ENCODE measurements around the gene FBXL7.

Gene FBXL7

DNA sequence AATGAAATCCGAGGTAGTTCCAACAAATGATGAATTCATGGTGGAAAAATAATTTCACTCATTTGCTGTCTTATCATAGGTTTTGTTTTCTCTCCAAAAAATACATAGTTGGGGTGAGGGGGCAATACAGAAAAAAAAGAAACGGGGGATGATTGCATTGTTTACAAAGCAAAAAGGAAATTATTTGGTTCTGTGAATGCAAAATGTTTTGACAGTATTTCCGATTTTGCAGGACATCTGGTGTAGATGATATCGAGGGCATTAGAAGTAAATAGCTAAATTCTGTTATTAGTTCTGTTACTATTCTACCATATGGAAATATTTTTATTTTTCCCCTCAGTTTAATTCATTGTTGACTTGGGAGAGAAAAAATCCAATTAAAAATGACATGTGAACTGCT lies 477.9 kb downstream of the FBXL7 start:
- no peaks in the 10 kb centered on the region for H3K9me3 ChIP-seq
- H3K36me3 ChIP-seq, result no peaks in the 10 kb centered on the region
- H3K27ac ChIP-seq, result no peak overlapping the region
- H3K27me3 ChIP-seq, result no peaks in the 10 kb centered on the region
- TF ChIP-seq, protein P1, sequence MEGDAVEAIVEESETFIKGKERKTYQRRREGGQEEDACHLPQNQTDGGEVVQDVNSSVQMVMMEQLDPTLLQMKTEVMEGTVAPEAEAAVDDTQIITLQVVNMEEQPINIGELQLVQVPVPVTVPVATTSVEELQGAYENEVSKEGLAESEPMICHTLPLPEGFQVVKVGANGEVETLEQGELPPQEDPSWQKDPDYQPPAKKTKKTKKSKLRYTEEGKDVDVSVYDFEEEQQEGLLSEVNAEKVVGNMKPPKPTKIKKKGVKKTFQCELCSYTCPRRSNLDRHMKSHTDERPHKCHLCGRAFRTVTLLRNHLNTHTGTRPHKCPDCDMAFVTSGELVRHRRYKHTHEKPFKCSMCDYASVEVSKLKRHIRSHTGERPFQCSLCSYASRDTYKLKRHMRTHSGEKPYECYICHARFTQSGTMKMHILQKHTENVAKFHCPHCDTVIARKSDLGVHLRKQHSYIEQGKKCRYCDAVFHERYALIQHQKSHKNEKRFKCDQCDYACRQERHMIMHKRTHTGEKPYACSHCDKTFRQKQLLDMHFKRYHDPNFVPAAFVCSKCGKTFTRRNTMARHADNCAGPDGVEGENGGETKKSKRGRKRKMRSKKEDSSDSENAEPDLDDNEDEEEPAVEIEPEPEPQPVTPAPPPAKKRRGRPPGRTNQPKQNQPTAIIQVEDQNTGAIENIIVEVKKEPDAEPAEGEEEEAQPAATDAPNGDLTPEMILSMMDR (IDR thresholded peaks at IDR 0.05), result no peak
- no peaks in the 10 kb centered on the region for H3K4me1 ChIP-seq (ENCODE audit: control insufficient read depth in 1 of 2, insufficient read depth in 1 of 2, low read depth in 1 of 2, low read length in 1 of 2)
- H3K4me3 ChIP-seq (ENCODE audit: low read depth in 1 of 2, low read length in 1 of 2), result no peak overlapping the region

DNA sequence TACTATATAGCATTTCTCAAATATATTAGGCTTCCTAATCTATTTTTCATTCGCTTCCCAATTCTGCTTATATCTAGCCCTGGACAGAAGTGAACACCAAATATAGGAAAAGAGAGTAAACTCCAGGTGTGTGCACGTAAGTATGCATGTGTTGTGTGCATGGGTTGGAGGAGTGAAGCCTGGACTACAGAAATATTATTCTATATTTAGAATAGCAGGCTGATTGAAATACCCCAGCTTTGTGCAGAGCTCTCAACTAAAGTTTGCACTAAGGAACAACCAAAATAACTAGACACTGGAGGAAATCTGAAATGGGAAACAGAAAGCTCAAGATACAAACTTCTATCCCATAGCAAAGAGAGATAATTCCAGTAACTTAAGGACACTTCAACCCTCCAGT lies 480.9 kb downstream of the FBXL7 start:
- Histone ChIP-seq H3K9me3 (no peaks in the 10 kb centered on the region), H3K27ac (no peak overlapping the region), H3K36me3 (no peaks in the 10 kb centered on the region), H3K4me3 (ENCODE audit: low read depth in 1 of 2, low read length in 1 of 2) (no peak overlapping the region), H3K4me1 (ENCODE audit: control insufficient read depth in 1 of 2, insufficient read depth in 1 of 2, low read depth in 1 of 2, low read length in 1 of 2) (no peaks in the 10 kb centered on the region), H3K27me3 (no peaks in the 10 kb centered on the region)
- TF ChIP-seq, protein P1 (IDR thresholded peaks at IDR 0.05), result no peak

DNA sequence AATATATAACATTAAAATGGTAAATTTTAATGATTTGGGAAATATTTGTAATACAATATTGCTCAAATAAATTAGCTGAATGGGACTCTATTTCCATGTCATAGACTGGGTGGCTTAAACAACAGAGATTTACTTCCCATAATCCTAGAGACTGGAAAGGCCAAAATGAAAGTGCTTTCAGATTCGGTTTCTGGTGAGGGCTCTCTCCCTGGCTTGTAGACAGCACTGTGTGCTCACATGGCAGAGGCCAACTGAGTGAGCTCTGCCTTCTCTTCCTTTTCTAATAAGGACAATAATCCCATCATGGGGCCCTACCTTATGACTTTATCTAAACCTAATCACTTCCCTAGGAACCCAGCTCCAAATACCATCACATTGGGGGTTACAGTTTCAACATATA lies 483.4 kb downstream of the FBXL7 start:
- H3K27me3 ChIP-seq, result no peaks in the 10 kb centered on the region
- no peaks in the 10 kb centered on the region for H3K4me1 ChIP-seq (ENCODE audit: control insufficient read depth in 1 of 2, insufficient read depth in 1 of 2, low read depth in 1 of 2, low read length in 1 of 2)
- H3K36me3 ChIP-seq, result no peaks in the 10 kb centered on the region
- no peaks in the 10 kb centered on the region for H3K9me3 ChIP-seq
- TF ChIP-seq, protein P1 (IDR thresholded peaks at IDR 0.05), result no peak
- H3K27ac ChIP-seq, result no peak overlapping the region
- no peak overlapping the region for H3K4me3 ChIP-seq (ENCODE audit: low read depth in 1 of 2, low read length in 1 of 2)

All from neutrophil (primary cell).